Neural cell (in vitro differentiated cells): ENCODE measurements around the gene MRPL52. TPM values are rescaled to one million over a fixed set of nuclear protein-coding genes. Genes with fewer than 3 reads are reported as not detected.

Experiments
- H2AFZ ChIP-seq: fragments of 200-600, 300-800 bp; sonication (generic), shearing (Covaris generic); 2 replicates; pipeline ENCODE4 v1.6.0; 2014; ENCODE audit warnings: low read depth, mild to moderate bottlenecking, antibody characterized with exemption, low read length, moderate library complexity
- H3F3A ChIP-seq: fragments of 200-600 bp; shearing (Covaris generic); 2 replicates; pipeline ENCODE4 v1.6.1; 2016; ENCODE audit warnings: mild to moderate bottlenecking, moderate library complexity, mixed read lengths, antibody characterized with exemption, low read length; ENCODE audit not compliant: insufficient read depth, poor library complexity, severe bottlenecking
- H3K27ac ChIP-seq: fragments of 200-600, 300-800 bp; sonication (generic), shearing (Covaris generic); 2 replicates; pipeline ENCODE4 v1.5.1; 2014; ENCODE audit warnings: mild to moderate bottlenecking, low read length, moderate library complexity
- H3K27me3 ChIP-seq: fragments of 300-800, 200-600 bp; sonication (generic), shearing (Covaris generic); 2 replicates; pipeline ENCODE4 v1.6.0; 2014; ENCODE audit warnings: mild to moderate bottlenecking, low read depth, low read length, moderate library complexity; ENCODE audit not compliant: insufficient read depth
- H3K36me3 ChIP-seq: fragments of 300-800, 200-600 bp; sonication (generic), shearing (Covaris generic); 2 replicates; pipeline ENCODE4 v1.5.1; 2014; ENCODE audit warnings: mild to moderate bottlenecking, antibody characterized with exemption, low read length, moderate library complexity; ENCODE audit not compliant: insufficient read depth
- H3K4me2 ChIP-seq: fragments of 300-800, 200-600 bp; sonication (generic), shearing (Covaris generic); 2 replicates; pipeline ENCODE4 v1.6.0; 2014; ENCODE audit warnings: mild to moderate bottlenecking, low read length
- H3K4me3 ChIP-seq: fragments of 300-800, 200-600 bp; sonication (generic), shearing (Covaris generic); 2 replicates; pipeline ENCODE4 v1.5.1; 2014; ENCODE audit warnings: mild to moderate bottlenecking, low read length, moderate library complexity
- H3K79me2 ChIP-seq: fragments of 200-600 bp; shearing (Covaris generic); replicated peaks from 2 replicates; pipeline ENCODE4 v1.6.0; 2014; ENCODE audit warnings: mild to moderate bottlenecking, low read length, moderate library complexity; ENCODE audit not compliant: insufficient read depth
- H3K9ac ChIP-seq: fragments of 300-800, 200-600 bp; sonication (generic), shearing (Covaris generic); 2 replicates; pipeline ENCODE4 v1.6.1; 2016; ENCODE audit warnings: mild to moderate bottlenecking, low read length, mixed read lengths
- H3K9me2 ChIP-seq: fragments of 200-600 bp; shearing (Covaris generic); 2 replicates; pipeline ENCODE4 v1.6.1; 2016; ENCODE audit warnings: mild to moderate bottlenecking, low read length, mixed read lengths; ENCODE audit not compliant: insufficient read depth
- H3K9me3 ChIP-seq: fragments of 200-600, 300-800 bp; sonication (generic), shearing (Covaris generic); 2 replicates; pipeline ENCODE4 v1.6.1; 2016; ENCODE audit warnings: mild to moderate bottlenecking, mixed run types, low read length, moderate library complexity, mixed read lengths
- H4K20me1 ChIP-seq: fragments of 200-600 bp; shearing (Covaris generic); 2 replicates; pipeline ENCODE4 v1.6.1; 2016; ENCODE audit warnings: mild to moderate bottlenecking, mixed run types; ENCODE audit not compliant: insufficient read depth
- CTCF ChIP-seq: fragments of 450-650 bp; IDR thresholded peaks from 2 replicates; pipeline ENCODE4 v1.5.1; 2014; ENCODE audit warnings: antibody characterized with exemption, mild to moderate bottlenecking, moderate library complexity; ENCODE audit not compliant: poor library complexity, severe bottlenecking
- EP300 ChIP-seq: fragments of 450-650 bp; conservative IDR thresholded peaks from 2 replicates; pipeline ENCODE4 v1.6.1; 2014; ENCODE audit warnings: antibody characterized with exemption, mild to moderate bottlenecking, moderate library complexity; ENCODE audit not compliant: poor library complexity, severe bottlenecking
- EZH2 ChIP-seq: fragments of 200-600, 300-800 bp; shearing (Covaris generic), sonication (generic); IDR thresholded peaks from 2 replicates; pipeline ENCODE4 v1.6.1; 2014; ENCODE audit warnings: antibody characterized with exemption, low read length, borderline replicate concordance, mild to moderate bottlenecking; ENCODE audit not compliant: insufficient read depth, poor library complexity, severe bottlenecking
- MXI1 ChIP-seq: fragments of 450-650 bp; conservative IDR thresholded peaks from 2 replicates; pipeline ENCODE4 v1.6.1; 2014; ENCODE audit warnings: antibody characterized with exemption, mild to moderate bottlenecking; ENCODE audit not compliant: poor library complexity, severe bottlenecking
- POLR2AphosphoS5 ChIP-seq: IDR thresholded peaks from 2 replicates; pipeline ENCODE4 v1.6.1; 2012
- RAD21 ChIP-seq: fragments of 450-650 bp; conservative IDR thresholded peaks from 2 replicates; pipeline ENCODE4 v1.6.1; 2014; ENCODE audit warnings: antibody characterized with exemption, mild to moderate bottlenecking, moderate library complexity
- REST ChIP-seq: IDR thresholded peaks from 2 replicates; pipeline ENCODE4 v1.6.1; 2012; ENCODE audit warnings: borderline replicate concordance
- SMC3 ChIP-seq: fragments of 450-650 bp; conservative IDR thresholded peaks from 2 replicates; pipeline ENCODE4 v1.6.1; 2014; ENCODE audit warnings: antibody characterized with exemption, mild to moderate bottlenecking, moderate library complexity; ENCODE audit not compliant: poor library complexity
- TAF1 ChIP-seq: IDR thresholded peaks from 2 replicates; pipeline ENCODE4 v1.6.1; 2012; ENCODE audit warnings: low read depth
- polyA plus RNA-seq: library from polyadenylated mRNA; depleted of rRNA; stranded (reverse); fragments of >200 nt; gene quantifications from 2 replicates; pipeline ENCODE4 v1.2.3, GENCODE V29; 2014

Gene MRPL52
- polyA plus RNA-seq, 1 donor from 2014 or later, result 161 TPM

GRCh38 chr14:22882529-22883172 lies 53.0 kb downstream of the MRPL52 start:
- TF ChIP-seq SMC3 (peak; percentile 9), EP300 (peak; percentile 83), POLR2AphosphoS5 (peak; percentile 99), REST (peak; percentile 94), EZH2 (no peak), RAD21 (no peak), CTCF (no peak), MXI1 (no peak), TAF1 (peak; percentile 99)
- no peaks in the 10 kb centered on the region for H3K36me3 ChIP-seq
- H3K27ac ChIP-seq, result peak overlapping the region; percentile 97
- peak overlapping the region; percentile 54 for H2AFZ ChIP-seq
- no peaks in the 10 kb centered on the region for H3K9me3 ChIP-seq
- peaks cover 8% of the 10 kb centered on the region for H3F3A ChIP-seq
- no peaks in the 10 kb centered on the region for H4K20me1 ChIP-seq
- peak overlapping the region; percentile 90 for H3K4me3 ChIP-seq
- H3K27me3 ChIP-seq, result no peaks in the 10 kb centered on the region
- H3K79me2 ChIP-seq, result peaks cover 29% of the 10 kb centered on the region
- peak overlapping the region; percentile 100 for H3K9ac ChIP-seq
- H3K4me2 ChIP-seq, result peak overlapping the region; percentile 54
- H3K9me2 ChIP-seq, result no peaks in the 10 kb centered on the region

- Histone ChIP-seq H3K36me3 (no peaks in the 10 kb centered on the region), H3K9me2 (no peaks in the 10 kb centered on the region), H4K20me1 (no peaks in the 10 kb centered on the region), H3K27me3 (no peaks in the 10 kb centered on the region), H3K79me2 (peaks cover 29% of the 10 kb centered on the region), H3K9ac (peak within 1 kb of the TSS; percentile 100), H2AFZ (peak within 1 kb of the TSS; percentile 69), H3K27ac (peak within 1 kb of the TSS; percentile 97), H3K4me2 (peak within 1 kb of the TSS; percentile 99), H3K4me3 (peak within 1 kb of the TSS; percentile 90), H3K9me3 (no peaks in the 10 kb centered on the region), H3F3A (peaks cover 8% of the 10 kb centered on the region)
- TF ChIP-seq EP300, result no peak
- TF ChIP-seq POLR2AphosphoS5, result peak; percentile 98
- no peak for TF ChIP-seq CTCF
- peak; percentile 73 for TF ChIP-seq REST
- TF ChIP-seq MXI1, result peak; percentile 49
- TF ChIP-seq RAD21, result no peak
- TF ChIP-seq EZH2, result no peak
- no peak for TF ChIP-seq TAF1
- peak; percentile 23 for TF ChIP-seq SMC3
Measured at GRCh38 chr14:22883173-22883976, 53.7 kb downstream of the MRPL52 start, which contains the start of gene REM2. Gene REM2 (plus strand): TSS chr14:22883222. CDS start chr14:22883288, 66 bp downstream.
